Measurements from ENCODE around the gene SCLT1.

- TF ChIP-seq CTCF (IDR thresholded peaks at IDR 0.05 in 2 of 3, conservative IDR thresholded peaks at IDR 0.05 in 1 of 3; ENCODE audit: borderline replicate concordance in 1 of 3, insufficient read depth in 1 of 3, low read depth in 2 of 3, low read length in 2 of 3) (no peak), TCF7L2 (IDR thresholded peaks at IDR 0.05; ENCODE audit: borderline replicate concordance, extremely low read depth, insufficient read depth, insufficient read length) (no peak), REST (IDR thresholded peaks at IDR 0.05; ENCODE audit: low read depth) (no peak), POLR2AphosphoS5 (IDR thresholded peaks at IDR 0.05; ENCODE audit: low read depth, low read length) (no peak), POLR2A (IDR thresholded peaks at IDR 0.05; ENCODE audit: borderline replicate concordance, extremely low read depth, insufficient read depth, insufficient read length) (no peak), YY1 (IDR thresholded peaks at IDR 0.05; ENCODE audit: extremely low read depth, insufficient replicate concordance, low read depth, low read length) (no peak), JUND (IDR thresholded peaks at IDR 0.05) (no peak), EZH2 (IDR thresholded peaks at IDR 0.05) (no peak)
These were observed 38.0 kb upstream of the SCLT1 start for GRCh38 chr4:129131343-129131742.

Data from HCT116 (cell line).